HepG2 (cell line): Measurements from ENCODE around the gene CCDC88B. TPM values are rescaled to one million over a fixed set of nuclear protein-coding genes. Genes with fewer than 3 reads are reported as not detected.

ENCODE experiments used
- AKAP8 ChIP-seq: sonication (generic); formaldehyde crosslinking; IDR thresholded peaks from 2 replicates; pipeline ENCODE4 v1.5.1; 2020; ENCODE audit warnings: mild to moderate bottlenecking, missing genetic modification reagents
- ATAD3A ChIP-seq: sonication (generic); formaldehyde crosslinking; IDR thresholded peaks from 2 replicates; pipeline ENCODE4 v1.4.0; 2020; ENCODE audit warnings: missing genetic modification reagents
- FOXK1 ChIP-seq: sonication (generic); formaldehyde crosslinking; IDR thresholded peaks from 2 replicates; pipeline ENCODE4 v1.4.0; 2020; ENCODE audit warnings: low read depth, missing genetic modification reagents, borderline replicate concordance
- HMG20B ChIP-seq: conservative IDR thresholded peaks from 2 replicates; pipeline ENCODE4 v1.6.1; 2016; ENCODE audit warnings: missing genetic modification reagents, missing compliant biosample characterization
- KDM4B ChIP-seq: sonication (generic); formaldehyde crosslinking; IDR thresholded peaks from 2 replicates; pipeline ENCODE4 v1.4.0; 2020; ENCODE audit warnings: missing genetic modification reagents
- NONO ChIP-seq, 2 experiments: fragments of 450-650 bp in 1 of 2; sonication (generic) in 1 of 2; formaldehyde crosslinking in 1 of 2; IDR thresholded peaks in 1 of 2; conservative IDR thresholded peaks in 1 of 2; 2 replicates each; pipeline versions ENCODE4 v1.6.1 to v1.8.0; 2017 to 2022; ENCODE audit warnings: mild to moderate bottlenecking in 1 of 2, missing genetic modification reagents in 1 of 2, moderate library complexity in 1 of 2
- PTBP1 ChIP-seq: fragments of 200-400 bp; formaldehyde crosslinking; IDR thresholded peaks from 2 replicates; pipeline ENCODE4 v1.6.1; 2018; ENCODE audit warnings: low read length, low read depth; ENCODE audit not compliant: poor library complexity, severe bottlenecking
- RORA ChIP-seq: sonication (generic); formaldehyde crosslinking; IDR thresholded peaks from 2 replicates; pipeline ENCODE4 v1.5.0; 2020; ENCODE audit warnings: mild to moderate bottlenecking, missing genetic modification reagents, moderate library complexity
- SRSF4 ChIP-seq: fragments of 200-400 bp; formaldehyde crosslinking; IDR thresholded peaks from one replicate; pipeline ENCODE4 v1.6.1; 2018; ENCODE audit warnings: mild to moderate bottlenecking, low read depth, low read length, moderate library complexity; ENCODE audit not compliant: poor library complexity, severe bottlenecking
- TCF7 ChIP-seq: sonication (generic); IDR thresholded peaks from 2 replicates; pipeline ENCODE4 v1.6.1; 2016; ENCODE audit warnings: antibody characterized with exemption, low read depth
- YEATS4 ChIP-seq: sonication (generic); formaldehyde crosslinking; IDR thresholded peaks from 2 replicates; pipeline ENCODE4 v1.4.0; 2020; ENCODE audit warnings: missing genetic modification reagents, borderline replicate concordance
- ZFP82 ChIP-seq: sonication (generic); formaldehyde crosslinking; IDR thresholded peaks from 2 replicates; pipeline ENCODE4 v1.5.1; 2020; ENCODE audit warnings: mild to moderate bottlenecking, missing genetic modification reagents, borderline replicate concordance
- ZMYM4 ChIP-seq: sonication (generic); formaldehyde crosslinking; IDR thresholded peaks from 2 replicates; pipeline ENCODE4 v1.8.1; 2023; ENCODE audit warnings: mild to moderate bottlenecking, missing genetic modification reagents
- ZNF143 ChIP-seq: sonication (generic); formaldehyde crosslinking; IDR thresholded peaks from 2 replicates; pipeline ENCODE4 v1.4.0; 2020; ENCODE audit warnings: missing genetic modification reagents
- ZNF160 ChIP-seq: sonication (generic); formaldehyde crosslinking; IDR thresholded peaks from 2 replicates; pipeline ENCODE4 v1.8.0; 2022; ENCODE audit warnings: mild to moderate bottlenecking, inconsistent platforms, missing genetic modification reagents
- ZNF430 ChIP-seq: sonication (generic); formaldehyde crosslinking; IDR thresholded peaks from 2 replicates; pipeline ENCODE4 v1.9.0; 2021; ENCODE audit warnings: mild to moderate bottlenecking, missing genetic modification reagents
- ZNF468 ChIP-seq: sonication (generic); formaldehyde crosslinking; IDR thresholded peaks from 2 replicates; pipeline ENCODE4 v1.8.0; 2022; ENCODE audit warnings: mild to moderate bottlenecking, moderate library complexity, missing genetic modification reagents
- ZNF567 ChIP-seq: sonication (generic); formaldehyde crosslinking; IDR thresholded peaks from 2 replicates; pipeline ENCODE4 v1.8.1; 2023; ENCODE audit warnings: mild to moderate bottlenecking, missing genetic modification reagents, borderline replicate concordance
- ZNF75D ChIP-seq: sonication (generic); formaldehyde crosslinking; IDR thresholded peaks from 2 replicates; pipeline ENCODE4 v1.8.1; 2023; ENCODE audit warnings: missing genetic modification reagents, mild to moderate bottlenecking, borderline replicate concordance
- ZNF768 ChIP-seq: sonication (generic); formaldehyde crosslinking; IDR thresholded peaks from 2 replicates; pipeline ENCODE4 v1.4.0; 2020; ENCODE audit warnings: missing genetic modification reagents
- ZNF776 ChIP-seq: sonication (generic); formaldehyde crosslinking; IDR thresholded peaks from 2 replicates; pipeline ENCODE4 v1.4.0; 2020; ENCODE audit warnings: mild to moderate bottlenecking, missing genetic modification reagents
- ZNF788 ChIP-seq: sonication (generic); formaldehyde crosslinking; IDR thresholded peaks from 2 replicates; pipeline ENCODE4 v1.5.0; 2020; ENCODE audit warnings: mild to moderate bottlenecking, missing genetic modification reagents, borderline replicate concordance
- polyA plus RNA-seq, 8 experiments: library from polyadenylated mRNA; depleted of rRNA in 3 of 8; stranded (reverse) in 7 of 8; unstranded in 1 of 8; fragments of >200 nt; fragmentation: Illumina TruSeq in 4 of 8; extraction: Trizol in 4 of 8; gene quantifications; 2 replicates each; pipeline versions ENCODE4 v1.2.1 to v1.2.3, GENCODE V29; 2011 to 2016; ENCODE audit warnings: low read depth in 4 of 8, missing spikeins in 1 of 8, mixed read lengths in 1 of 8; ENCODE audit not compliant: insufficient read depth in 1 of 8
- total RNA-seq, 5 experiments: library from RNA; depleted of rRNA; stranded (reverse); fragments of >200 nt; fragmentation: Illumina TruSeq; extraction: Trizol; gene quantifications; 2 replicates each; pipeline ENCODE4 v1.2.3, GENCODE V29; 2016; ENCODE audit warnings: low read depth in 1 of 5
- TF ChIP-seq, protein P1 (sequence below), 2 experiments: sonication (generic) in 1 of 2; formaldehyde crosslinking in 1 of 2; IDR thresholded peaks; 2 replicates each; pipeline versions ENCODE4 v1.5.1 to v1.6.1; 2011 to 2020; ENCODE audit warnings: borderline replicate concordance in 1 of 2, low read depth in 1 of 2, low read length in 1 of 2, mild to moderate bottlenecking in 1 of 2, missing genetic modification reagents in 1 of 2, moderate library complexity in 1 of 2
- TF ChIP-seq, protein P2 (sequence below): sonication (generic); formaldehyde crosslinking; conservative IDR thresholded peaks from 2 replicates; pipeline ENCODE4 v1.8.0; 2022; ENCODE audit warnings: mild to moderate bottlenecking, moderate library complexity, missing genetic modification reagents

The CCDC88B gene
- total and polyA plus RNA-seq, 2 of the 13 experiments (the other 11 are each of a cell fraction or from before 2014, with no cell fraction given) = 3.6 to 4.8 TPM

DNA sequence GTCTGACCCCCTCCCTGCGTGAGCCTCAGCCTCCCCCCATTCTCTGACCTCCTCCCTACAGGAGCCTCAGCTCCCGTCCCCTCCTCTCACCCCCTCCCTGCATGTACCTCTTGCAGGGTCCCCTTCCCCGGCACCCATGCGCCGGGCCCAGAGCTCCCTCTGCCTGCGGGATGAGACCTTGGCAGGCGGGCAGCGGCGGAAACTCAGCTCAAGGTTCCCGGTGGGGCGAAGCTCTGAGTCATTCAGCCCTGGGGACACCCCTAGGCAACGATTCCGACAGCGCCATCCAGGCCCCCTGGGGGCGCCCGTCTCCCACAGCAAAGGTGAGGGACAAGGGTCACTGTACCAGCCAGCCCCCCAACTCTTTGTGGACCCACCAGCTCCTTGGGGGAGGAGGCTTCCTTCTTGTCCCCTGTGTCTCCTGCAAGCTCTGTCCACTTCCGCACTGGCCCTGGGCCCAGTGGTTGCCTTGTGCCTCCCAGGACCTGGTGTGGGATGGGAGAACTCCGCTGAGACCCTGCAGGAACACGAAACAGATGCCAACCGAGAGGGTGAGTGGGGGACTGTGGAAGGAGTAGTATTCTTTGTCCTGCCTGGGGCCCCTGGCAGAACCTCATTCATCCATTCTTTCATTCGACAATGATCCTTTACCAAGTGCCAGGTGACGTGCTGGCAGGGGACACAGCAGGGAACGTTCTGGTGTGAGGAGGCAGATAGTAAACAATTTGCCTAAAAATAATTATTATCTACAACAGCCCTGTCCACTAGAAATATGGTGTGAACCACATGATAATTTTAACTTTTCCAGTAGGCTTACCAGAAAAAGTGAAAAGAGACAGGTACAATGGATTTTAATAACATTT lies 15.3 kb downstream of the CCDC88B start (continued):
- TF ChIP-seq ZNF776 (no peak), ATAD3A (no peak), TCF7 (no peak), ZNF75D (no peak), ZNF788 (no peak; the same call in 1 of the 2 replicates), ZNF768 (CRISPR knock-in tag) (no peak), ZNF430 (CRISPR knock-in tag) (no peak), ZFP82 (no peak), PTBP1 (no peak), RORA (CRISPR knock-in tag) (no peak), KDM4B (CRISPR knock-in tag) (peak; percentile 64; the same call in 1 of the 2 replicates), YEATS4 (CRISPR knock-in tag) (no peak), FOXK1 (no peak), ZNF160 (CRISPR knock-in tag) (no peak), HMG20B (CRISPR knock-in tag) (no peak), ZNF468 (CRISPR knock-in tag) (no peak), SRSF4 (no peak), ZNF567 (CRISPR knock-in tag) (no peak), ZMYM4 (CRISPR knock-in tag) (no peak; the same call in 1 of the 2 replicates), ZNF143 (no peak), NONO (IDR thresholded peaks at IDR 0.05) (no peak), NONO (CRISPR knock-in tag; conservative IDR thresholded peaks at IDR 0.05) (0 out of 2 replicates have a peak, but pooled peaks have one; percentile 31), AKAP8 (no peak)
- TF ChIP-seq, protein P1, sequence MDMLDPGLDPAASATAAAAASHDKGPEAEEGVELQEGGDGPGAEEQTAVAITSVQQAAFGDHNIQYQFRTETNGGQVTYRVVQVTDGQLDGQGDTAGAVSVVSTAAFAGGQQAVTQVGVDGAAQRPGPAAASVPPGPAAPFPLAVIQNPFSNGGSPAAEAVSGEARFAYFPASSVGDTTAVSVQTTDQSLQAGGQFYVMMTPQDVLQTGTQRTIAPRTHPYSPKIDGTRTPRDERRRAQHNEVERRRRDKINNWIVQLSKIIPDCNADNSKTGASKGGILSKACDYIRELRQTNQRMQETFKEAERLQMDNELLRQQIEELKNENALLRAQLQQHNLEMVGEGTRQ (IDR thresholded peaks at IDR 0.05; ENCODE audit: low read depth, low read length) = no peak
- TF ChIP-seq, protein P1 (CRISPR knock-in tag; IDR thresholded peaks at IDR 0.05; ENCODE audit: borderline replicate concordance) = no peak
- TF ChIP-seq, protein P2, sequence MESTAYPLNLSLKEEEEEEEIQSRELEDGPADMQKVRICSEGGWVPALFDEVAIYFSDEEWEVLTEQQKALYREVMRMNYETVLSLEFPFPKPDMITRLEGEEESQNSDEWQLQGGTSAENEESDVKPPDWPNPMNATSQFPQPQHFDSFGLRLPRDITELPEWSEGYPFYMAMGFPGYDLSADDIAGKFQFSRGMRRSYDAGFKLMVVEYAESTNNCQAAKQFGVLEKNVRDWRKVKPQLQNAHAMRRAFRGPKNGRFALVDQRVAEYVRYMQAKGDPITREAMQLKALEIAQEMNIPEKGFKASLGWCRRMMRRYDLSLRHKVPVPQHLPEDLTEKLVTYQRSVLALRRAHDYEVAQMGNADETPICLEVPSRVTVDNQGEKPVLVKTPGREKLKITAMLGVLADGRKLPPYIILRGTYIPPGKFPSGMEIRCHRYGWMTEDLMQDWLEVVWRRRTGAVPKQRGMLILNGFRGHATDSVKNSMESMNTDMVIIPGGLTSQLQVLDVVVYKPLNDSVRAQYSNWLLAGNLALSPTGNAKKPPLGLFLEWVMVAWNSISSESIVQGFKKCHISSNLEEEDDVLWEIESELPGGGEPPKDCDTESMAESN (CRISPR knock-in tag) = 0 out of 2 replicates have a peak, but pooled peaks have one; percentile 33
